DMS114 treated with DMSO at 0.1 percent for 48 hours (cell line): Measurements from ENCODE around the gene CHRNA4.
"Not testable (repeated sequence)": the region's sequence is repeated elsewhere in the genome, so short reads cannot be mapped to it uniquely, and the experiment has no call there.

ENCODE experiments used
- DNase-seq: peaks from one replicate; lab custom pipeline; 2025; ENCODE audit not compliant: unreplicated experiment; lab: John Stamatoyannopoulos, UW

The CHRNA4 gene

DNA sequence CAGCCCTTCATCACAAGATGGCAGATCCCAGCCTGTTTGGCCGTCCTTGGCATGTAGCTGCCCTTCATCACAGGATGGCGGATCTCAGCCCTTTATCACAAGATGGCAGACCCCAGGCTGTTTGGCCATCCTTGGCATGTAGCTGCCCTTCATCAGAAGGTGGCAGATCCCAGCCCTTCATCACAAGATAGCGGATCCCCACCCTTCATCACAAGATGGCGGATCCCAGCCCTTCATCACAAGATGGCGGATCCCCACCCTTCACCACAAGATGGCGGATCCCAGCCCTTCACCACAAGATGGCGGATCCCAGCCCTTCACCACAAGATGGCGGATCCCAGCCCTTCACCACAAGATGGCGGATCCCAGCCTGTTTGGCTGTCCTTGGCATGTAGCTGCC lies 26.1 kb downstream of the CHRNA4 start:
- not testable (repeated sequence) for DNase-seq

DNA sequence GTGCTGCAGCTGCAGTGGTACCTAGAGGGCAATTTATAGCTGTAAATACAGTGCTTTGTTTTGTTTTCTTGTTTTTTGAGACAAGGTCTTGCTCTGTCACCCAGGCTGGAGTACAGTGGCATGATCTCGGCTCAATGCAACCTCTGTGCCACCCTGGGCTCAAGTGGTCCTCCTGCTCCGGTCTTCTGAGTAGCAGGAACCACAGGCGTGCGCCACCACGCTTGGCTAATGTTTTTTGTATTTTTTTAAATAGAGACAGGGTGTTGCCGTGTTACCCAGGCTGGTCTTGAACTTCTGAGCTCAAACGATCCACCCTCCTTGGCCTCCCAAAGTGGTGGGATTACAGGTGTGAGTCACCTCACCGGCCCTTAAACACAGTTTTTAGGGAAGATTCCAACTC lies 26.8 kb downstream of the CHRNA4 start:
- DNase-seq, result no peak

DNA sequence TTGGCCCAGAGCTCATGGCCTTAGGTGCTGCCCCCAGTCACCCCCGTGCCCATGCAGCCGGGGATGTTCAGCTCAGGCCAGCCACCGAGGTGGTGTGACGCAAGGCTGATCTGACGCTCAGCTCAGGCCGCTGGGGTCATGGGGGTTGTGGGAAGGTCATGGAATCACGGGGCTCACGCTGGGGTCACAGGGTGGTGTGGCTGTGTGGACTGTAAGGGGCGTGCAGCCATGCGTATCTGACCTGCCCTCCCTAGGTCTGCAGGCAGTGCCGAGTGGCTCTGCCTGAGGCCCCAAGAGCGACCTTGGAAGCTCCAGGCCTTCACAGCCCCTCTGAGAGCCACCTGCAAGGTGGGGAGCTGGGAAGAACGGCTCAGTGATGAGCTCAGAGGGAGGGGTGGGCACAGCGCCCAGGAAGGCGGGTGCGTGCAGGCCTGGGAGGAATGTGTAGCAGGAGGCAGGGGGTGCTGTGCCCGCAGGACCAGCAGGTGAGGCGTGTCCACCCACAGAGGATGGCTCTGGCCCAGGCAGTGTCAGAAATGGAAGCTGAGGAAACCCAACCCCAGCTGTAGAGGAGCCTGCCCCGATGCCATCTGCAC lies 27.8 kb downstream of the CHRNA4 start:
- no peak for DNase-seq

DNA sequence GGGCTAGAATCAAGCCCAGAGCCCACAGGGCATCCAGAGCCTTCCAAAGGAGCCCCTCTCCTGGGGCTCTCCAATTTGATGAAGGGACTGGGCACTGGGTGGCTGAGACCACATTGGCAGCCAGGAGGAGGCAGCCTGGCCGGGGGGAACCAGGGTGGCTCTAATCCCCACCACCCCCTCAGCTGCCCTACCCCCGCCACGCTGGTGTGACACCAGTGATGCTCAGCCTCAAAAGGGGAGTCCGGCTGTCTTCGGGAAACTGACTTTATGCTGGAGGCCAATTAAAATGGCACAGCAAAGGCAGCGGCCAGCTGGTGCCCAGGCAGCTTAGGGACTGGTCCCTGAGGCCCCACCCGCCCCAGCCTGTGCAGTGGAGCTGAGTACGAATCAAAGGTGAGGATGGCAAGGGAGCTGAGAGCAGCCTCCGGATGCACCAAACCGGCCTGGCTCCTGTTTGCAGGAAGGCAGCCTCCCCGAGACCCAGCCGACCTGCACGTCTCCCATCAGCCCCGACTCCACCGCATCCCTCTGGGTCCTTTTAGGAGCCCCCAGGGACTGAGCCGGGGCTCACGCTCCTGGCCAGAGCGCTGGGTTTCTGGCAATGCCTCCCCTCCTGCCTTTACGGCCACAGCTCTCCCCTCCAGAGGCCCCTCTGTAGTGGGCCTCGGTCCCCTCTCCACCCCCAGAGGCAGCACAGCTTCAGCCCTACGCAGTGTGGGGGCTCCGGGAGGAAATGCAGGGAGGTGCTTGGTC lies 28.5 kb downstream of the CHRNA4 start:
- no peak for DNase-seq

DNA sequence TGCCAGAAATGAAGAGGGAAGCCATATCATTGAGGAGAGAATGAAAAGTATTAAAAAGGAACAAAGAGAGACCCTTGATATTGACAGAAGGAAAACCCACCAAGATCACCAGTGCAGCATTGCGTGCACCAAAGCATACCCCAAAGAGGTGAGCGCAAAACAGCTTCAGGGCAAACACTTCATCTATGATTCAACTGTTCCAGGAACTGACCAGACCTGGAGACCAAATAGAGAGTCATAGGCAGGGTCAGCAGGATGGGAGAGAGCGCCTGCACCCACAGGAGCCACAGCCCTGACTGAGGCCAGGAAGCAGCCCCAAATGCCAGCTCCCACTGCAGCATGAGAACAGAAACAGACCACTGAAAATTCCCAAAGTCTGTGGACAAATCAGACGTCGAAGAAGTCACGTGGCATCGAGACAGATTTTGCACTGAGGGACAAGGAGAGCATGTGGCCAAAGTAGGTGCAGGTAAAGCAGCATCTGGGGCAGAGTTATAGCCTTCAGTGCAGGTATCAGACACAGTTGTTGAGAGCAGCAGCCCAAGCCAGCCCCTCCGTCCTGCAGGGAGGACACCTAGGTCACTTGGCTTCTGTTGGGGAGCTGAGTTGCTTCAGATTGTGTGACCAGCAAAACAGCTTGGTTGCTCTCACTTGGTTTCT lies 29.3 kb downstream of the CHRNA4 start:
- DNase-seq, result no peak

DNA sequence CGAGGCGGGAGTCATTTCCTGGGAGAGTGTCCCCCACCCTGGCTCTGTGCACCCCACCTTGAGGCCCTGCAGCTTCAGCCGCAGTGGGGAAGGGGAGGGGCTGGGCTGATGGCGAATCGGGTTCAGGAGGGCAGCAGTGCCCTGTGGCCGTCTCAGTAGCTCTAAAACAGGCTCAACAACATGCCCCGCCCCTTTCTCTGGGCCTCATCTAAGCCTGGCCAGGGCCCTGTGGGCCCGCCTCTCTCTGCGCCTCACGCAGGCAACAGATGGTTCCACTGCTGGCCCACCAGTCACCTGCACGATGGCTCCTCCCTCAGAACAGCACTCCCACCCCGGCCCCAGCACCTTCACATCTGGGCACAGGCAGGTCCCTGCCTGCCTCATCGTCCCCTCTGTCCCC lies 30.2 kb downstream of the CHRNA4 start:
- DNase-seq, result no peak

DNA sequence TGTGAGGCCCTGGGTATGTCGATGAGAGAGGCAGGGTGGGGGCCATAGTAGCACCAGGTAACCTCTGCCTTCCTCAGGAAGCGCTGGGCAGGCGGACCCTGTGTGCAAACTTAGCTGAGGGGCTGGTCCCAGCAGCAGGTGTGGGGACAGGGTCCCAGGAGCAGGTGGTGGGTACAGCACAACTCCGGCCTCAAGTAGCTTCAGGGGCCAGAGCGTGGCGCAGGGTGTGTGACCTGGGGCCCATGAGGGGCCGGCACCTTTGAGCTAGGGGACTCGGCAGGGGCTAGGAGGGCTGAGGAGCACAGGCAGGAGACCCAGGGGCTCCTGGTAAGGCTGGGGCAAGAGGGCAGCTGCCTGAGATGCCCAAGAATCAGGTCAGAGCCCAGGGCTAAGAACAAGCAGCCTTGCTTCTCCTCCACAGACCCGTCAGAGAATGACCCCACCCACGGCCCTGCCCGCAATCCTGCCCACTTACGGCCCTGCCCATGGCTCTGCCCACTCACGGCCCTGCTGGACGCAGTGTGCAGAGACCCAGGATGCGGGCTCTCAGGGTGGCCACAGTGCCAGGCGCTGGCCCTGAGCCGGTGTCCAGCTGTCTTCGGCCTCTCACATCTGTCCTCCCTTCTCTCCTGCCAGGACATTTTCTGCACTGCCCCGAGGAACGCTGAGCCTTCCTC lies 30.9 kb downstream of the CHRNA4 start:
- DNase-seq, result no peak

DNA sequence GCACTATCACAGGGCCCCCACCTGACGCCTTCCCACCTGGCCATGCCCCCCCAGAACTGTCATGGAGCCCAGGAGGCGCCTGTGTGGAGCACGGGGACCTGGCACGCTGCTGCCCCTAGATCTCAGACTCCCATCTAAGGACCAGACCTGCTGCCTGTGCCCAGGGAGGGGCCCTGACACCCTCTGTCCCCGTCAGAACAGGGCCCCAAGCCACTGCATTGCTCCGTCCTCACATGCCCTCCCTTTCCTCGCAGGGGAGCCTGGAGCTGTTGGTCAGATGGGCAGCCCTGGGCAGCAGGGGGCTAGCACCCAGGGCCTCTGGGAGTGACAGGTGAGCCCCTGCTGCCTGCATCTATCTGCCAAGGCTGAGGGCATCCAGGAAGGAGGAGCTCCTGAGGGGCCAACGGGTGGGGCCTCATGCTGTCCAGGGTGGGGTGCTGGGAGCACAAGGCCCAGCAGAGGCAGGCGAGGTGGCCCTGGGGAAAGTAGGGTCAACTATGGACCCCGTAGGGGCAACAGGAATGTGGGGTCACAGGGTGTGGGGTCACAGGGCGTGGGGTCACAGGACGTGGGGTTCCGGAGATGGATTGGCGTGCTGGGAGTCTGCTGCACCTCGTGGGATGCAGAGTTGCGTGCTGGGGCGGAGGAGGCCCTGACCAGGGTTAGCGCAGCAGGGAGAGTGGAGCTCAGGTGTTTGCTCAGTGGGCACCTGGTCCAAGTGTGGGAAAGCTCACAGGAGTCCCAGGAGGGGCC lies 31.6 kb downstream of the CHRNA4 start:
- DNase-seq, result no peak

DNA sequence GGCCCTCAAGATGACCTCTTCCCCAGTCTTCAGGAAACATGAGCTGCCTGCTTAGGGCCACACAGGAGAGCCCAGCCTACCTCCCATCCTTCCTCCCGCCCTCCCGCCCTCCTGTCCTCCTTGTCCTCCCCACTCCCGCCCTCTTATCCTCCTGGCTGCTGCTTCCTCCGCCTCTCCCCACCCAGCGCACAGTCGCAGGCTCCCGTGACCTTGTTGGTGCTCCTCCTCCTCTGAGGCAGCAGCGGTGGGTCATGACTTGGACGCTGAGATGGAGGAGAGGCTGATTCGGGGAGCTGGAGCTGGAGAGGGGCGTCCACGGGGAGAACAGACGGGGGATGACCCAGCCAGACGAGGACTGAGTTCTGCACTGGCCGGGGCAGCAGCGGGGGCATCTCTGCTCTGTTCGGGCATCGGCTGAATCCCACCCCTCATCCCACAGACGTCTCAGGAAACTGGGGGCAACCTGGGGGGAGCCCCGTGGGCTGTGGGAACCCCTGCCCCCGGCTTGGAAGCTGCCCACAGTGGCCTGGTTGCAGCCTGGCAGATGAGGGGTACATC lies 32.4 kb downstream of the CHRNA4 start:
- DNase-seq, result no peak

DNA sequence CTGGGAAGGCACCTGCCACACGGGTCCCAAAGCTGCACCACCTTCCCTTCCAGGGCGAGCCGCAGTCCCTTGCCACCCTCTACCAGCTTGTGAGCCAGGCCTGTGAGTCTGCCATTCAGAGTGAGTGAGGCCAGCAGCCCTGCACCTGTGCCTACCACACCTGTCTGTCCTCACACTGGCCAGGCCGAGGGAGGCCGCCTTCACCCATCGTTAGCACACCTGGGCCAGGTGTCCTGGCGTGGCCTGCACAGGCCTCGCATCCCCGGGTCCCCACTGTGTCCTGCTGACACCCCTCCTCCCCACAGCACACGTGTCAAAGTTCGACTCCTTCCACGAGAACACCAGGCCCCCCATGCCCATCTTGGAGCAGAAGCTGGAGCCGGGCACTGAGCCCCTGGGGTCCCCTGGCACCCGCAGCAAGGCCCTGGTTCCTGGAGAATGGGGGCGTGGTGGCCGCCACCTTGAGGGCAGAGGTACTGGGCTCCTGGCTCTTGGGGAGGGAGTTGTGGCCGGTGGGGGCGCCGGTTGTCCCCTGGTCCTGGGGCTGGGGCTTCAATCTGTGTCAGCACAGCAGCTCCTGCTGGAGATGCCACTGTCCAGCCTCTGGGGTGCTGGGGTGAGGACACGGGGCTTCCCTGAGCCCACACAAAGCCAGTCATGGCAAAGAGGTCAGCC lies 33.0 kb downstream of the CHRNA4 start:
- no peak for DNase-seq

DNA sequence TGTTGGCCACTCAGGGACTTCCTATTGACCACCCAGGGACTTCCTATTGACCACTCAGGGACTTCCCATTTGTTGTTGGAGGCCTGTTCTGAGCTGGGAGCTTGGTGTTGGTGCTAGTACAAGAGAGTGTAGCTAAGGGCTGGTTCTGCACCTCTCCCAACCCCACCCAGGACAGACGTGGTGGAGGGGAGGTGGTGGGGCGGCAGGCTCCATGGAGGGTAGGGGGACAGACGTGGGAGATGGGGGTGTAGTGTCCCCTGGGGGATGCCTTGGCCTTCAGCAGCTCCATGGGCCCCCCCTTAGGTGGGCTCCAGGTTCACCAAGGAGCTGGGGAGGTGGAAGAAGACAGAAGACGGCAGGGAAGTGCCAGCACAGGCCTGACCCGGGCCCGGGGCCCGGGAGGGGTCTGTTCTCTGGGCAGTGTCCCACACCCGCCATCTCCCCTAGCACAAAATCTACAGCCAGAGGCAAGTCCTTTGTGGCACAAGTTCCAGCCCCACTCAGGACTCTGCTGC lies 33.9 kb downstream of the CHRNA4 start:
- DNase-seq, result no peak

DNA sequence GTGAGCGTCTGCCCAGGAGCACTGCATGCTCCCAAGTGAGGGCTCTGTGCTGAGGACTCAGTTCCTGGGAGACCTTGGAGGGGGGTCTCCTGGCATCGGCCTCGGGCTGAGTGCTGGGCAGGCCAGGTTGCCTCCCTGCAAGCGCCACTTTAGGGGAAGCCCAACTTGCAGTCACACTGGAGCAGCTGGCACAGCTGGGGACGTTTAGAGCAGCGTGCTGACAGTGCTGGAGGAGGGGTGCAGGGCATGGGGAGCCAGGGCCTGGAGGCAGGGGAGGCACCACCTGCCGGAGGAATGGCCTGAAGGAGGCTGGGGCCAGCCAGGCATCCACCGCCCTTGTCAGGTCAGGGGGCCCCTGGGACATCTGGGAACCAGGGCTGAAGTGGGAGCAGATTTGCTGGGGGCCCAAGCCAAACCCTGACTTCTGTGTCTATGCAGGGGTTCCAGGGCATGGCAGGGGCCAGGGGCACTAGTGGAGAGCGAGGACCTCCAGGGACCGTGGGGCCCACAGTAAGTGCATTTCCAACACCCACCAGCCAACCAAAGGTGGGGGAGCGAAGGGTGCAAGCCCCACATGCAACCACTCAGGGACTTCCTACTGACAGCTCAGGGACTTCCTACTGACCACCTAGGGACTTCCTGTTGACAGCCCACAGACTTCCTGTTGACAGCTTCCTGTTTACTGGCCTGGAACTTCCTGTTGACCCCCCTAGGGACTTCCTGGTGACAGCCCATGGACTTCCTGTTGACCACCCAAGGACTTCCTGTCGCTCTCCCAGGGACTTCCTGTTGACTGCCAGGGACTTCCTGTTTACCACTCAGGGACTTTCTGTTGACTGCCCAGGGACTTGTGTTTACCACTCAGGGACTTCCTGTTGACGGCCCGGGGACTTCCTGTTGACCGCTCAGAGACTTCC lies 34.6 kb downstream of the CHRNA4 start:
- DNase-seq, result no peak

DNA sequence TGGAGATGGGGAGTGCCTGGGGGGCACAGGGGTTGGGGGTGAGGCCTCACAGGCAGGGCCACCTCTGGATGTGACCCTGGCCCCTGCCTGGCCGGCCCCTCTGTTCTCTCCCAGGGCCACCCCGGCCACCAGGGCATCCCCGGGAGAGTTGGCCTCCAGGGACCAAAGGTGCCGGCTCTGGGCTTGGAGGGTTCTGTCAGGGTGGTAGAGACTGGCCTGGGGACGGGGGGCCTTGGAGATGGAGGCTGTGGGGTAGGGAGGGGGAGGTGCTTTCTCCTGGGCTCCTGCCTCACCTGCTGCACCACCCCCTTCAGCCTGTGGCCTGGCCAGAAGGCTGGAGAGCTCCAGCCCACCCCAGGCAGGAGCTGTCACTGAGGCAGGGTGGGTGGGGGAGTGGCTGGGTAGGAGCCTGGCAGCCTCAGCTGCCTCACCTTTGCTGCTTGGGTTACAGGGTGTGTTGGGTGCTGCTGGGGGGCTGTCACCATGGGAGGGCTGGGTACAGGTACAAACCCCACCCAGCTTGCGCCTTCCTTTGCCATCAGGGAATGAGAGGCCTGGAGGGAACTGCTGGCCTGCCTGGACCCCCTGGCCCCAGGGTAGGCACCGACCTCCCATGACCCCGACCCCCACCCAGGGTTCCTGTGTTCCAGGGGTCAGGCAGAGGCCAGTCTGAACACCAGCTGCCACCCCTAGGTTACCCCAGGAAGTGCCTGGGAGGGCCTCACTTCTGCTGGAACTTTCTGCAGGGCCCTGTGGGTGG lies 35.4 kb downstream of the CHRNA4 start:
- DNase-seq, result no peak

DNA sequence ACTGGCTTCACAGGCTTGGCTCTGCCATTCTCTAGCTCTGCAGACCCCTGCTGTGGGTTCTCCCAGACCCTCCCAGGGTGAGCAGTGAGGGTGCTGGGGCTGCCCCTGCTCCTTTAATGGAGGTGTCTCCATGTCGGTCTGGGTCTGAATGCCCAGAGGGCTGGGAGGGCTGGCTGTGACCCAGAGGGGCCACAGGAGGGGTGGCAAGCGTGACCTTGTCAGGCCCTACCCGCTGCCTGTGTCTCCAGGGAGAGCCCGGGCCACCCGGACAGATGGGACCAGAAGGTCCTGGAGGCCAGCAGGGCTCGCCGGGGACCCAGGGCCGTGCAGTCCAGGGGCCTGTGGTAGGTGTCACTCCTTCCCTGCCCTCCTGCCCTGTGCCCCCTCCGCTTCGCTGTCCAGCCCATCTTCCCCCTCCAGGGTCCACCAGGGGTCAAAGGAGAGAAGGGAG lies 36.1 kb downstream of the CHRNA4 start:
- no peak for DNase-seq

DNA sequence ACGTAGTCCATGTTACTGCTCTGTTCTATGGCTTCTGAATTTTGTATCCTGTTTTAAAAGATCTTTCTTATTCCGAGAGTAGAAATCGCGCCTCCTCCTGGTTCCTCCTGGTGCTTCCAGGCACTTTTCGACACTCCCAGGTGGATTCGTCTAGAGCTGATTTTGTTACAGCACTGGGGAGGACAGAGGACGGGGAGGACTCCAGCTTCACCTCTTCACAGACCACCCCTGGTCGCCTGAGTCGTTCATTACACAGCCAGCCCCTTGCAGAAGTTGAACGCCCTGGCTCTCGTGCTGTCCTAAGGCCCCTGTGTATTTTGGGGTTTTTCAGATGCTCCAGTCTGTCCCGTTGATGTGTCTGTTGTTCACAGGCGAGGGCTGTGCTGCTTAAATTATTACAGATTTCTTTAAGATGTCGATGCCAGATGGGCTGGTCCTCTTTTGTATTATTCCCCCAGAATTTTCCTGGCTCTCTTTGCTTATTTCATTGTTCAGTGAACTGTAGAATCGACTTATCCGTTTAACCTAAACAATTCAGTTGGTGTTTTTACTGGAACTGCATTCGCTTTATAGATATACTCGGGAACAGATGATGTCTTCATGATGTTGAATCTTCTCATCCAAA lies 37.7 kb downstream of the CHRNA4 start:
- no peak for DNase-seq

DNA sequence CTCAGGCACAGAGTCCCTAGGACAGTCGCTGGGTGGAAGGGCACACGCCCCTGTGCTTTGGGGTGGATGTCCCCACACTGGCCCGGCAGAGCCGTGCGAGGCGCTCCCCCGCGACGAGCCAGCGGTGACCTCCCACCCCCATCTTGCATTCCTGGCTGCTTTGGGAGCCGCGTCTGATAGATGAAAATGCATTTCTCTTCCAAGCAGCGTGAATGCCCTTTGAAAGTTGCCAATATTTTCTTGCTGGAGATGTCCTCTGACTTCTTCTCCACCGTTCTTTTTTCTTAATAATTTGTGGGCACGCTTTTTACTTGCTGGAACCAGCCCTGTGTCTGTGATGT lies 38.2 kb downstream of the CHRNA4 start:
- no peak for DNase-seq

DNA sequence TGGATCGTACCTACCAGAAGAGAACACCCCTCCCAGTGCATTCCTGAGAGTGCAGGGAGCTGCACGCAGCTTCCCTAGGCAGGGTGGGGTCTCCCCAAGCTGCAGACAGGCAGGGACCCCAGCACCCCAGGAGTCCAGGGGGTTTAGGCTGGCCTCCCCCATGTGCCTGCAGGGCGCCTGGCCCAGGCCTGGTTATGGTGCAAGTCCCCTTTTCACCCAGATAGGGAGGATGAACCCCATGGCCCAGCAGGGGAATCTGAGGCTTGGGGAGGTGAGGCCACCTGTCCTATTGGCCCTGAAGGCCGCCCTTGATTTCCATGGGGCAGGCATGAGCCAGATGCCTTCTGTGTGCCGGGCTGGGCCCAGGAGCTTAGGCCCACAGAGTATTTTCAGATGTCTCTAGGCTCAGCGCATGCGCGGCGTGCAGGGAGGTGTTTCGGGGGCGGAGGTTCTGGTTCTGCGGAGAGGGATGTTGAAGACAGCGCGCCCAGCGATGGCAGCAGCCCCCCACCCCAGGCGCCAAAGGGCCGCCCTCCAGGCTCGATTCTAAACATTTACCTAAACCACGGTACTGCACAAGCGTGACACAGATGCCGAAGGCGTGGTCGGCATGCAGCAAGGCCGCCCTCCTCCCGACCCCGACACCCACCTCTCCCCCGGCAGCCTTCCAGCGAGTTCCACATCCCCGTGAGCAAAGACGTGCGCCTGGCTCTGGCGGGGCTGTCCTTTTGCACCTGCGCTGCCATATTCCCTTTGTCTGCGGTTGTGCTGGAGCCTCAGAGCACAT lies 38.8 kb downstream of the CHRNA4 start:
- no peak for DNase-seq
